Nephron progenitor cell (in vitro differentiated cells): ENCODE measurements around the gene ROBO4.

ENCODE experiments used
- DNase-seq: peaks from one replicate; pipeline ENCODE4 v3.0.0; 2021
- H3K27ac Mint-ChIP-seq: 2 replicates; pipeline ENCODE4 v1.8.0; 2021; ENCODE audit warnings: mild to moderate bottlenecking, moderate library complexity, mixed read lengths
- H3K27me3 Mint-ChIP-seq: 2 replicates; pipeline ENCODE4 v1.8.0; 2021; ENCODE audit warnings: mild to moderate bottlenecking, low read depth, mixed read lengths; ENCODE audit not compliant: poor library complexity
- H3K36me3 Mint-ChIP-seq: 2 replicates; pipeline ENCODE4 v1.8.0; 2021; ENCODE audit warnings: low read depth, mixed read lengths
- H3K4me1 Mint-ChIP-seq: 2 replicates; pipeline ENCODE4 v1.8.0; 2021; ENCODE audit warnings: mixed read lengths
- H3K4me3 Mint-ChIP-seq: 2 replicates; pipeline ENCODE4 v1.8.0; 2021; ENCODE audit warnings: mild to moderate bottlenecking, moderate library complexity, mixed read lengths
- H3K9me3 Mint-ChIP-seq: 2 replicates; pipeline ENCODE4 v1.8.0; 2021; ENCODE audit warnings: mild to moderate bottlenecking, moderate library complexity, mixed read lengths
- CTCF ChIP-seq: fragments of 200-600 bp; sonication (generic); IDR thresholded peaks from 2 replicates; pipeline ENCODE4 v1.5.0; 2021; ENCODE audit warnings: antibody characterized with exemption

ROBO4 gene

GRCh38 chr11:124867700-124868099, 30.0 kb downstream of the ROBO4 start:
- Mint-ChIP-seq H3K4me3 (no peak overlapping the region), H3K27me3 (peaks cover 100% of the 10 kb centered on the region), H3K9me3 (no peaks in the 10 kb centered on the region), H3K27ac (no peak overlapping the region), H3K36me3 (no peaks in the 10 kb centered on the region), H3K4me1 (peaks cover 32% of the 10 kb centered on the region)
- DNase-seq: peak; percentile 44
- TF ChIP-seq CTCF: peak; percentile 39

GRCh38 chr11:124865902-124866851, 31.5 kb downstream of the ROBO4 start:
- H3K27me3 Mint-ChIP-seq: peaks cover 100% of the 10 kb centered on the region
- H3K27ac Mint-ChIP-seq: no peak overlapping the region
- peak overlapping the region; percentile 47 for H3K4me3 Mint-ChIP-seq
- H3K36me3 Mint-ChIP-seq: no peaks in the 10 kb centered on the region
- peak; percentile 95 for TF ChIP-seq CTCF
- peaks cover 33% of the 10 kb centered on the region for H3K4me1 Mint-ChIP-seq
- H3K9me3 Mint-ChIP-seq: no peaks in the 10 kb centered on the region
- peak; percentile 81 for DNase-seq

- peak within 1 kb of the TSS; percentile 47 for H3K4me3 Mint-ChIP-seq
- no peak for TF ChIP-seq CTCF
- peaks cover 100% of the 10 kb centered on the region for H3K27me3 Mint-ChIP-seq
Observed at GRCh38 chr11:124865181-124865901, 32.3 kb downstream of the ROBO4 start, which contains the start of gene ROBO3. Gene ROBO3, plus strand, starts transcription at chr11:124865432. Its CDS starts 146 bp downstream, at chr11:124865578.

GRCh38 chr11:124864892-124865180, 32.8 kb downstream of the ROBO4 start:
- Mint-ChIP-seq H3K27me3 (peaks cover 100% of the 10 kb centered on the region), H3K9me3 (no peaks in the 10 kb centered on the region), H3K4me3 (no peak overlapping the region), H3K36me3 (no peaks in the 10 kb centered on the region), H3K27ac (no peak overlapping the region), H3K4me1 (peaks cover 33% of the 10 kb centered on the region)
- no peak for TF ChIP-seq CTCF
- DNase-seq: no peak

More at GRCh38 chr11:124865181-124865901, 32.3 kb downstream of the ROBO4 start, which contains the start of gene ROBO3:
- Mint-ChIP-seq H3K27ac (no peak within 1 kb of the TSS), H3K36me3 (no peaks in the 10 kb centered on the region), H3K9me3 (no peaks in the 10 kb centered on the region), H3K4me1 (peaks cover 33% of the 10 kb centered on the region)
- DNase-seq: no peak

- H3K36me3 Mint-ChIP-seq: no peaks in the 10 kb centered on the region
- peaks cover 32% of the 10 kb centered on the region for H3K4me1 Mint-ChIP-seq
- H3K9me3 Mint-ChIP-seq: no peaks in the 10 kb centered on the region
- DNase-seq: no peak
- no peak overlapping the region for H3K27ac Mint-ChIP-seq
- peaks cover 100% of the 10 kb centered on the region for H3K27me3 Mint-ChIP-seq
- TF ChIP-seq CTCF: no peak
- H3K4me3 Mint-ChIP-seq: no peak overlapping the region
Observed at GRCh38 chr11:124864176-124864891, 33.3 kb downstream of the ROBO4 start.
